GM11168 (cell line): ENCODE results near the gene CDH13.

ENCODE experiments used
- in situ Hi-C: fragments of 300-500 bp; cut with MboI; formaldehyde crosslinking; loops from one replicate; pipeline ENCODE4 v1.12.0; 2022; ENCODE audit warnings: low sequenced_read_pairs; ENCODE audit not compliant: unreplicated experiment

The CDH13 gene

GRCh38 chr16:83130039-83130438, 503.3 kb downstream of the CDH13 start:
- in situ Hi-C loops, result no loop called here

- in situ Hi-C loops, result no loop called here
Measured at GRCh38 chr16:83134638-83135037, 507.9 kb downstream of the CDH13 start.

GRCh38 chr16:83136419-83136818, 509.6 kb downstream of the CDH13 start:
- in situ Hi-C loops, result no loop called here

- in situ Hi-C loops, result no loop called here
Measured at GRCh38 chr16:83136924-83137323, 510.2 kb downstream of the CDH13 start.

- in situ Hi-C loops, result no loop called here
Measured at GRCh38 chr16:83137326-83137781, 510.6 kb downstream of the CDH13 start.

- in situ Hi-C loops, result no loop called here
Measured at GRCh38 chr16:83137894-83138293, 511.1 kb downstream of the CDH13 start.

- in situ Hi-C loops, result no loop called here
Measured at GRCh38 chr16:83138512-83138911, 511.7 kb downstream of the CDH13 start.

GRCh38 chr16:83138976-83139690, 512.4 kb downstream of the CDH13 start:
- in situ Hi-C loops, result no loop called here

- in situ Hi-C loops, result no loop called here
Measured at GRCh38 chr16:83143788-83144187, 517.0 kb downstream of the CDH13 start.

- in situ Hi-C loops, result no loop called here
Measured at GRCh38 chr16:83145297-83145696, 518.5 kb downstream of the CDH13 start.

- in situ Hi-C loops, result no loop called here
Measured at GRCh38 chr16:83147244-83147643, 520.5 kb downstream of the CDH13 start.

GRCh38 chr16:83158320-83158957, 531.7 kb downstream of the CDH13 start:
- in situ Hi-C loops, result no loop called here

- in situ Hi-C loops, result no loop called here
Measured at GRCh38 chr16:83159049-83159448, 532.3 kb downstream of the CDH13 start.

- in situ Hi-C loops, result no loop called here
Measured at GRCh38 chr16:83160287-83161020, 533.7 kb downstream of the CDH13 start.

- in situ Hi-C loops, result no loop called here
Measured at GRCh38 chr16:83162791-83163190, 536.0 kb downstream of the CDH13 start.

- in situ Hi-C loops, result no loop called here
Measured at GRCh38 chr16:83164816-83165215, 538.0 kb downstream of the CDH13 start.

- in situ Hi-C loops, result no loop called here
Measured at GRCh38 chr16:83171396-83171795, 544.6 kb downstream of the CDH13 start.

GRCh38 chr16:83174671-83175070, 547.9 kb downstream of the CDH13 start:
- in situ Hi-C loops, result no loop called here

- in situ Hi-C loops, result no loop called here
Measured at GRCh38 chr16:83176802-83177201, 550.0 kb downstream of the CDH13 start.

GRCh38 chr16:83185902-83186301, 559.1 kb downstream of the CDH13 start:
- in situ Hi-C loops, result no loop called here

- in situ Hi-C loops, result no loop called here
Measured at GRCh38 chr16:83187405-83187804, 560.6 kb downstream of the CDH13 start.
